NK-92 (cell line): ENCODE measurements around the gene RPL7A.
A peak's percentile ranks its signal among the peaks of the same experiment; 100 is the strongest.
"Not testable (repeated sequence)": the region's sequence is repeated elsewhere in the genome, so short reads cannot be mapped to it uniquely, and the experiment has no call there.

Experiments
- DNase-seq: peaks from one replicate; lab custom pipeline; 2025; ENCODE audit not compliant: unreplicated experiment; lab: John Stamatoyannopoulos, UW

Gene RPL7A

DNA sequence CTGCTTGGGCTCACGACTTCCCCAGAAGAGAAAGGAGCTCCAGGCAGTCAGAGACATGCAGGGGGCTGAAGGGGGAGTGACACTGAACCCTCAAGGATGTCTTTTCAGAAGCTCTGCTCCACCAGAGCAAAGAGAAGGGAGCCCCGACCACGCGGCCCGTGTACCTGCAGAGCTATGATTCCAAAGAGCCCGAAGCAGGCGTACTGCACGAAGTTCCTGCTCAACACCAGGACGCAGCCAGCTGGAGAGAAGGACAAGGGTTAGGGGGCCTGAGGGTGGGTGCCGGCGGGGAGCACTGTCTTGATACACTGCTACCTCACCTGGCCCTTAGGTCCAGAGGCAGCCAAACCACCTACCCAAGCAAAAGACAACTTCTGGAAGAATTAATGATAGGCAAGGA is 18.4 kb downstream of the RPL7A start:
- no peak for DNase-seq

DNA sequence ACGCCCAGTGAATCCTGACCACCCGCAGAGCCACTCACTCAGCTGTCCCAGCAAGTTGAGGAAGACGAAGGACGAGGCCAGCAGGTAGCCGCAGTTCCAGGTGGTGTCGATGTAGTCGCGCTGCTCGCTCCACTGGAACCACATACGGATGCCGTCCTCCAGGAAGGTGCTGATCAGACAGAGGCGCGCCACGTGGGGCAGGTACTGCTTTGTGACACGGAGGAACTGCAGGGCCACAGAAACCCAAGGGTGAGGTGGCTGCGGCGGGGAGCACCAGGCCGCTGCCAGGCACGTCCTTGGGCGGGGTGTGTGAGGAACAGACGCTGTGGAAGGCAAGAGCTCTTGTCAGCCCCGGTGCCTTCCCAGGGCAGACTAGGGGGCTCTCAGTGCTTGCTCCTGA is 19.2 kb downstream of the RPL7A start:
- DNase-seq, result no peak

GRCh38 chr9:133367778-133368177 is 19.8 kb downstream of the RPL7A start:
- DNase-seq, result no peak

DNA sequence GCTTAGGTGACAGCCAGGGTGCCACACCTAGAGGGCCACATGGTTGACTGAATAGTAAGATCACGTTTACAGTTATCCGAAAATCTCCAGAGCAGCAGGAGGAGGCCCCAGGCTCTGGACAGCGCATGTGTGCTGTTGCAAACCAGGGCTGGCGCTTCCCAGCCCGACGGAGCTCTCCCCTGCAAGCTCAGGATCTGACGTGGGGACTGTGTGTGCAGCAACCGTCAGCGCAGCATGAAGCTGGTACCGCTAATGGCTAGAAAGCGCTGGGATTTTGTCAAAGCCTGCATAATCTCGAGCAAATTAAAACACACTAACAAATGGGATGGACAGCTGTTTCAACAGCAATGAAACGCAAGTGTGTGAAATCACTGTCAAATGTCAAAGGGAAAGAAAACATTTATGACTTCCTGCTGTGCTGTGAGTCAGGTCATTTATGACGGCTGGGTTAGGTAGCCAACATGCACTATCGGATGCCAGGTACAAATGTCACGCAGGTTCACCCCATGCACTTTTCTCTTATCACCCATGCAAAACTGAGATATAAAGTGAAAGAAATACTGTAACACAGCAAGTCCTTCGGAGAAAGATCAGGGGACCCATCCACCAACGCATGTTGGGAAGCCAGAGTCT is 20.3 kb downstream of the RPL7A start:
- no peak for DNase-seq

- DNase-seq, result no peak
Measured at GRCh38 chr9:133369422-133369821, 21.4 kb downstream of the RPL7A start.

GRCh38 chr9:133369933-133370332 is 21.9 kb downstream of the RPL7A start:
- DNase-seq, result no peak

GRCh38 chr9:133370685-133371084 is 22.7 kb downstream of the RPL7A start:
- no peak for DNase-seq

DNA sequence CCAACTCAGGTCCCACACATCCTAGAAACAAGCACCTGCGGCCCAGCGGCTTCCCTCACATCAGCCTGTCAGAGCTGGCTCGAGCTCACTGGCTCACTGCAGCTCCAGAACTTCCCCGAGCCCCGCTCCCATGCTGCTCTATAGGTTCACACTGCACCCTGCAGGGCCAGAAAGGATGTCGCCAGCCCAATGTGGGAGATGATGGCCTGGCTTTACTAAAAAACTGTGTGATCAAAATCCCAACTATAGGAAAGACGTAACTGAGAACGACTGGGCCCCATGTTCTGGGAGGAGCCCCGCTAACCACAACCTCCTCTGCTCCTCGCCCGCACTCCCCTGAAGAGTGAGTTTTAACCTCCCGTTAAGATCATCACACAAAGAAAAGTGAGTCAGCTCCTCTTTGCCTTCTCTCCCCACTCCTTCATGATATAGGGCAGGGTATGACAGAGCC is 23.3 kb downstream of the RPL7A start:
- DNase-seq, result no peak

GRCh38 chr9:133372144-133372543 is 24.1 kb downstream of the RPL7A start:
- DNase-seq, result no peak

- DNase-seq, result no peak
Measured at GRCh38 chr9:133374612-133375115, 26.6 kb downstream of the RPL7A start.

- no peak for DNase-seq
Measured at GRCh38 chr9:133375116-133375723, 27.2 kb downstream of the RPL7A start.

DNA sequence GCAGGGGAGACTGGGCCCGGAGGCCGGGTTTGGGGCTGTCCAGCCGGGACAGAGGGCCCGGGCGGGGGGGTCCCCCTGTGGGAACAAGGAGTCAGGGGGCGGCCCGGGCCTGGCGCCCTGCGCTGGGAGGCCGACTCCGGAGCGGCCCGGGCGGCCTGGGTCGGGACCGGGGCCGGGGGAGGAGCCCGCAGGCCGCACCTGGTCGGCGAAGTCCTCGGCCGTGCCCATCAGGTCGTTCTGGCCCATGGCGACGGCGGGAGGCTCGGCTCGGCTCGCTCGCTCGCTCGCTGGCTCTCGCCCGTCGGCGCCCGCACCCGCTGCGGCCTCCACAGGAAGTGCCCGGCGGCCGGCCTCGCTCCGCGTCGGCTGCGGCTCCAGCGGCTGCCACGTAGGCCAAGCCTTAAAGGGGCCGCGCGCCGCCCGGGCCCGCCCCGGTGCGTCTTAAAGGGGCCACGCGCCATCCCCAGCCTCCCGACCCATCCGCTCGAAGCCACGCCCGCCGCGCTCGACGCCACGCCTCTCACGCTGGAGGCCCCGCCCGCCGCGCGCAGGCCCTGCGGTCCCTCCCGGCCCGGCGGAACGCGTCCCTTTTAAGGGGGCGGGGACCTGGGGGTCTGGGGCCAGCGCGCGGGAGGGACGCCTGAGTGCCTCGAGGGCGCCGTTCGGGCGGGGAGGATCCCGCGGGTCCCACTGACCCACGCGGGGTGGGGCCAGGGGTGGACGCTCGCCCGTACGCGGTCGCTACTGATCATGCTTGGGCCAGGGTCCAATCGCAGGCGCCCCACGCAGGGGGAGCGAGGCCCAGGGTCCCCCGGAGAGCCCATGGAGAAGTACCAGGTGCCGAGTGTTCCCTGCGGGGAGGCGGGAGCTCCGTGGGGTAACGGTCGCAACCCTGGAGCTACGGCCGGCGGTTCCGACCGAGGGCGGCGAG is 28.0 kb downstream of the RPL7A start, which contains the start of the genes STKLD1 and SURF4:
Gene STKLD1, plus strand, starts transcription at position 643 of the 931 bp plus-strand sequence. Its CDS starts 108 bp downstream, at position 751.
Gene SURF4, minus strand, starts transcription at position 337 of the 931 bp plus-strand sequence. Its CDS starts 91 bp downstream, at position 246.
- DNase-seq, result peak; percentile 51

DNA sequence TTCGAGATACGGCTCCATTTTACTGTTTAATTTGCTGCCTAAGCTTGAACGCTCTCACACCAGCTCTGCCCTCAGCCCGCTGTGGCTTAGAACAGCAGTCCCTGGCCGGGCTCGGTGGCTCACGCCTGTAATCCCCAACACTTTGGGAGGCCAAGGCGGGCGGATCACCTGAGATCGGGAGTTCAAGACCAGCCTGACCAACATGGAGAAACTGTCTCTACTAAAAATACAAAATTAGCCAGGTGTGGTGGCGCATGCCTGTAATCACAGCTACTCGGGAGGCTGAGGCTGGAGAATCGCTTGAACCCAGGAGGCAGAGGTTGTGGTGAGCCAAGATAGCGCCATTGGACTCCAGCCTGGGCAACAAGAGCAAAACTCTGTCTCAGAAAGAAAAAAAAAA is 29.3 kb downstream of the RPL7A start:
- DNase-seq, result not testable (repeated sequence)

- DNase-seq, result no peak
Measured at GRCh38 chr9:133377721-133378216, 29.8 kb downstream of the RPL7A start.

GRCh38 chr9:133378408-133378962 is 30.5 kb downstream of the RPL7A start:
- DNase-seq, result no peak

GRCh38 chr9:133379153-133380086 is 31.4 kb downstream of the RPL7A start:
- DNase-seq, result no peak

- no peak for DNase-seq
Measured at GRCh38 chr9:133380734-133381133, 32.7 kb downstream of the RPL7A start.

- no peak for DNase-seq
Measured at GRCh38 chr9:133382507-133383141, 34.6 kb downstream of the RPL7A start.

GRCh38 chr9:133383438-133383837 is 35.4 kb downstream of the RPL7A start:
- no peak for DNase-seq
